Hippocampal formation (tissue), 2 donors: ENCODE measurements around the gene POU2AF2.

Experiments
- DNase-seq, 2 donors: peaks; one replicate each; lab custom pipeline; 2025; lab: John Stamatoyannopoulos, UW

Gene POU2AF2

DNA sequence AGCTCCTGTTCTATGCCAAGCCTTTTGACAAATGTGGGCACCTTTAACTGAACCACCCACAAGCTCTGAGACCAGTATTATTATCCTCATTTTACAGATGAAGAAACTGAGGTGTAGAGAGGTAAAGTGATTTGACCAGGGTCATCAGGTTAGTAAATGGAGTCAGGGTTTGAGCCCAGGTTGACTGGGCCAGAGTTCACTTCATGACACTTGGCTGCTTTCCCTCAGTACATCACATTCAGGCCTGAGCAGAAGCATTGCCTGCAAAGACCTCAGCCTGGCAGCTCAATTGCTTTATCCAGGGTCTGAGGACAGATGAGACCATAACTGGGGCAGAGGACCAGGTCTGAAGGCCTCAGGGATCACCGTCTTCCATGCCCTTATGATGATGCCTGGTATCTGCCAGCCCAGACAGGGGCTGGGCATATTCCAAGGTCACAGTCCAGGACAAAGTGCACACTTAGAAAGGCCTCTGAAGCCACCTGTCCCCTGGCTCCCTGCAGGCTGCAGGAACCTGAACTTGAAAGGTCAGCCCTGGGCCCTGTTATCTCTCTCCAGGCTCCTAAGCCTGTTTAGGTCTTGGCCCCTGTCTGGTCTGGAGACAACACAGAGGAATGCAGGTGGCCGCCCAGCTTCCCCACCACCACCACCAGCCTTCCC is 84.8 kb downstream of the POU2AF2 start:
- no peak for DNase-seq

DNA sequence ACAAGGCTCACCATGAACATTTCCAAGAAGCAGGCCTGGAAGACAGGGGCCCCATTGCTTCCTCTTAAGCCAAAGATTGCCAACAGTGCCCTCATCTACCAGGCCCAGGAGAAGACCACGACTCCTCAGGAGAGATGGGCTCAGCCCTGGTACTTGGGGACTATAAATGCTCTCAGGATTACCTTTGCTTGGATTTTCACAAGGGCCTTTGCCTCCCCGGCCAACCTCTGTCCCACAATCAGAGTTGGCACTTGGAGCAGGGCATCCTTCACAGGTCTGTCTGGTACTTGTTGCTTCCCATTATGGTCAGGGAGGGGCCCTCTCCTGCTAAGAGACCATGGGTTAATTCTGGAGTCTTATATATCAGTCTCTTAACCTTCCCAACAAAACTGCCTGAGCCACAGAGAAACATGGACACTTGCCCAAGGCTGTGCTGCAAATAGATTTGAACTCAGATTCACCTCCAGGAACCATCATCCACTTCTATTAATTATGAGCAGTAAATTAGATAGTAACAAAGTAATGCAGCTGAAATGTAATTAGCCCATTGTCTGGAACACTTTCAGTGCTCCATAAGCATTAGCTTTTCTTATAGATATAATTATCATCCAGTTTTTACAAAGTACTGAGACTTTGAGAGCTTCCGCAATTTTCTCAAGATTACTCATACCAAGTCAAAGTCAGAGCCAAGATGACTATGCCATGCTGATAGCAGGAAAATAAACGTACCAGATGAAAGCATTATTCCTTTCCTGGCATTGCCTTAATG is 86.4 kb downstream of the POU2AF2 start:
- DNase-seq, result no peak

DNA sequence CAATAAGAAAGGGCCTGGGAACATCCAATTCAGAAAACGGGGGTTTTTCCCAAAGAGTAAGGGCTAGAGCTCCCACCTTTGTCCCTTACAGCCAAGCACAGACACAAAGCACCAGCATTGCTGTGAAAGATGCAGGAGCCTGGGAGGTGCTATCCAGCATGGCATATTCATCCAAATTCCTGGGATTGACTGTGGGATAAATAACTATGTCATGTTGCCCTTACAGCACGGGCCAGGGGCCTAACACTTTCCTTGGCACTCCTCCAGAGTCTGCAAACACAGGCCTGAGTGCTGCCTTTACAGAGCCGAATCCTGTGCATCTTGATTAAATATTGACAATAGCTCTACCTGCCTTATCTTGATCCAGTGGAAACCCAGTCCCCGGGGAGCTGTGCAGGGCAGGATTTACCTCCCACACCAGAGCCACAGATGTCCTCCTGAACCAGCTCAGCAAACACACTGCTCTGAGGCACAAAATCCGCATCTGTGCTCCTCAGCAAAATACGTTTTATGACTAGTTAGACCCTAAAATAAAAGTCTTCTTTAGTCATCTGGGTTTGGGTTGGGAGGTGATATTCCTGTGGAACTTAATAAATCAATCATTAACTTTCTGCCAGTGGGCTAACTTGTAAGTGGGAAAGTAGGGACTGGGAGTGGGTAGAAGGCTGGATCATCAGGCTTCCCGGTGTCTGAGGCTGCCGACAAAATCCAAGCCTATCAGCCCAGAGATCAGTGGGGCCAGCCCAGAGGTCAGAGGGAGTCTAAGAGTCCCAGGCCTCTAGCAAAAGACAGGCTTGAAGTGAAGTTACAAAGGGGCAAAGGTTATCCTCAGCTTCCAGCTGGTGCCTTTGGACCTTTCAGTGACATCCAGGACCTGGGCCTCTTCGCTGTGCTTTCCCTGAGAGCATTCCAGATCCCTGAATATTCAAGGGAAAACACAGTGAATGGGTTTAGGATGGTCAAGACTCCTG is 89.3 kb downstream of the POU2AF2 start:
- no peak for DNase-seq

DNA sequence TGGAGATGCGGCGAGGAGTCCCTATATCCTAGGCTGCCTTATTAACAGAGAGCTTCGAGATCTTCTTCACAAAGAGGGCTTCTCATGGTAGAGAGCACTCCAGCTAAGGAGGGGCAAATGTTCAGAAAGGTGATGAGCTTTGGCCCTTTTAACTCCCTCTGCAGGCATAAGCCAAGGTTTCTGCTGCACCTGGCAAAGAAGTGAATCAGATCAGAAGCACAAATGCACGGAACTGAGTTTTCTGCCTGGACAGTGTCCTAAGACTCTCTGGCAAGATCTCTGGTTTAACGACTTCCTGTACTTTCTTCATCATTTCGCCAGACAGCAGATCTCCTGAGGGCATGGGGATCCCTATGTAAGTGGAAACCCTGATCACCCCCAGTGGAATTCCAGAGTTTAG is 90.0 kb downstream of the POU2AF2 start:
- DNase-seq, result no peak
